AG08395 (cell line): ENCODE measurements around the gene FFAR1.
"Not testable (repeated sequence)": the region's sequence is repeated elsewhere in the genome, so short reads cannot be mapped to it uniquely, and the experiment has no call there.

ENCODE experiments used
- DNase-seq: peaks from one replicate; pipeline ENCODE4 v3.0.0; 2012; ENCODE audit warnings: mixed read lengths, low spot score

The FFAR1 gene

GRCh38 chr19:35362261-35363000 is 14.7 kb downstream of the FFAR1 start:
- no peak for DNase-seq

GRCh38 chr19:35363001-35363590 is 15.4 kb downstream of the FFAR1 start:
- DNase-seq: no peak

GRCh38 chr19:35363711-35364425 is 16.2 kb downstream of the FFAR1 start:
- no peak for DNase-seq

GRCh38 chr19:35365303-35365702 is 17.6 kb downstream of the FFAR1 start:
- DNase-seq: no peak

GRCh38 chr19:35368378-35368777 is 20.7 kb downstream of the FFAR1 start:
- DNase-seq: no peak

- no peak for DNase-seq
Measured at GRCh38 chr19:35369522-35369921, 21.8 kb downstream of the FFAR1 start.

GRCh38 chr19:35370722-35371121 is 23.0 kb downstream of the FFAR1 start, which contains the start of gene GPR42:
Gene GPR42, plus strand, starts transcription at chr19:35371068. Its CDS starts 292 bp downstream, at chr19:35371360.
- no peak for DNase-seq

- DNase-seq: no peak
Measured at GRCh38 chr19:35373492-35373891, 25.8 kb downstream of the FFAR1 start.

GRCh38 chr19:35374031-35374430 is 26.3 kb downstream of the FFAR1 start:
- DNase-seq: not testable (repeated sequence)

GRCh38 chr19:35375505-35376307 is 28.0 kb downstream of the FFAR1 start:
- DNase-seq: no peak

- DNase-seq: no peak
Measured at GRCh38 chr19:35377656-35378055, 30.0 kb downstream of the FFAR1 start.

GRCh38 chr19:35378356-35378755 is 30.7 kb downstream of the FFAR1 start:
- DNase-seq: no peak

- DNase-seq: not testable (repeated sequence)
Measured at GRCh38 chr19:35379545-35379944, 31.8 kb downstream of the FFAR1 start.

- no peak for DNase-seq
Measured at GRCh38 chr19:35379992-35380391, 32.3 kb downstream of the FFAR1 start.

GRCh38 chr19:35380450-35381124 is 32.9 kb downstream of the FFAR1 start:
- no peak for DNase-seq

GRCh38 chr19:35381318-35381717 is 33.6 kb downstream of the FFAR1 start:
- DNase-seq: no peak

- no peak for DNase-seq
Measured at GRCh38 chr19:35381926-35382325, 34.2 kb downstream of the FFAR1 start.

- DNase-seq: no peak
Measured at GRCh38 chr19:35383536-35383935, 35.8 kb downstream of the FFAR1 start.

- DNase-seq: no peak
Measured at GRCh38 chr19:35388277-35389054, 40.8 kb downstream of the FFAR1 start.

GRCh38 chr19:35389192-35389861 is 41.6 kb downstream of the FFAR1 start:
- no peak for DNase-seq
